Activated CD4-positive, alpha-beta memory T cell treated with anti-CD3 and anti-CD28 coated beads, Interleukin-2, amount 10 ng/mL, durations not matched to agents 7 days and 5 days (primary cell): ENCODE measurements around the gene HCN1. TPM values are rescaled to one million over a fixed set of nuclear protein-coding genes. Genes with fewer than 3 reads are reported as not detected.

ENCODE experiments used
- CTCF ChIA-PET: fragments of 350-600 bp; sonication (Branson Sonifier 250); formaldehyde crosslinking; loops from one replicate; lab custom pipeline; 2021; ENCODE audit warnings: antibody characterized with exemption, inconsistent platforms; lab: Charles Lee
- POLR2A ChIA-PET: fragments of 350-600 bp; sonication (Branson Sonifier 250); formaldehyde crosslinking; loops from one replicate; lab custom pipeline; 2021; ENCODE audit warnings: antibody characterized with exemption; lab: Charles Lee
- DNase-seq: peaks from one replicate; pipeline ENCODE4 v3.0.0-alpha.2; 2020
- H3K27ac Mint-ChIP-seq: one replicate; pipeline ENCODE4 v1.8.0; 2021; ENCODE audit warnings: mild to moderate bottlenecking, mixed read lengths
- H3K27me3 Mint-ChIP-seq: one replicate; pipeline ENCODE4 v1.8.0; 2021; ENCODE audit warnings: mixed read lengths
- H3K36me3 Mint-ChIP-seq: one replicate; pipeline ENCODE4 v1.8.0; 2021; ENCODE audit warnings: low read depth, mixed read lengths
- H3K4me1 Mint-ChIP-seq: one replicate; pipeline ENCODE4 v1.8.0; 2021; ENCODE audit warnings: mixed read lengths
- H3K4me3 Mint-ChIP-seq: one replicate; pipeline ENCODE4 v1.8.0; 2021; ENCODE audit warnings: mild to moderate bottlenecking, mixed read lengths
- H3K9me3 Mint-ChIP-seq: one replicate; pipeline ENCODE4 v1.8.0; 2021; ENCODE audit warnings: mixed read lengths
- total RNA-seq, 2 experiments: library from RNA; stranded (reverse); gene quantifications; one replicate each; pipeline ENCODE4 v1.2.3, GENCODE V29; 2021

Gene HCN1
- total RNA-seq, 2 experiments from 2014 or later = not detected

DNA sequence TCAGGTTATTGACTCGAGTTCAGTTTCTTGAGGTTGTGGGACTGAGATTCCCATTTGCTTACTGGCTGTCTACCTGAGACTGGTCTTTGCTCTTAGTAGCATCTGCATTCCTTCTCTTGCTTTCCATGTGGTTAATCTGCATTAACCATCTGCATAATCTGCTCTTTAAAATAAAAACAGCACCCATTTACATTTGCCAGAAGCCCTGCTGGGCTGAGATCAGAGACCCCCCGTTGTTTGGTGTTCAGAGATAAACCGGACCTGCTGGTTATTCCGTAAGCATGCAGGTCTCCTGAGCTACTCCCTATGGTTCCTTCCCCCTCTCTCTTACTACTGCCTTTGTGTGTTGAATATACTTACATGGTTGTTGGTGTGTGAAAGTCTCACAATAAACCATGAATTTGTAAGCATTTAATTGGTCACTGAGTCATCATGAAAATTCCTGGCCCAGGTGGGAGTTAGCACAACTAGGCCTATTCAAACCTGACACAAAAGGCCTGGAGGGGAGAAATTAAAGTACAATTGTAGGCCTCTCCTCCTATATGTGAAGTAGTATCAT is 490.7 kb downstream of the HCN1 start:
- no peak overlapping the region for H3K27ac Mint-ChIP-seq
- no peak overlapping the region for H3K4me3 Mint-ChIP-seq
- H3K9me3 Mint-ChIP-seq = peaks cover 9% of the 10 kb centered on the region
- no peaks in the 10 kb centered on the region for H3K4me1 Mint-ChIP-seq
- no peaks in the 10 kb centered on the region for H3K36me3 Mint-ChIP-seq
- CTCF ChIA-PET = no interaction called here
- DNase-seq = no peak
- POLR2A ChIA-PET = no interaction called here
- no peaks in the 10 kb centered on the region for H3K27me3 Mint-ChIP-seq
